ENCODE data around the gene NT5DC1. TPM values are rescaled to one million over a fixed set of nuclear protein-coding genes. Genes with fewer than 3 reads are reported as not detected.

NT5DC1 gene
- total RNA-seq, 2 donors from 2014 or later, result 5.6 to 10.9 TPM

GRCh38 chr6:116170358-116171057, 69.9 kb downstream of the NT5DC1 start:
- no peak overlapping the region for H3K4me3 ChIP-seq
- no peaks in the 10 kb centered on the region for H3K27me3 ChIP-seq
- DNase-seq, result no peak
- no peaks in the 10 kb centered on the region for H3K9me3 ChIP-seq
- no peak overlapping the region for H3K27ac ChIP-seq
- H3K4me1 ChIP-seq, result no peaks in the 10 kb centered on the region
- TF ChIP-seq POLR2A (IDR thresholded peaks at IDR 0.05) (no peak), CTCF (IDR thresholded peaks at IDR 0.05) (no peak)
- intact Hi-C loops (cut with DNase I), result no loop called here
- no peak for ATAC-seq
- H3K36me3 ChIP-seq (replicated peaks in 1 of 2; ENCODE audit: insufficient read depth in 1 of 2, low read depth in 2 of 2), result no peaks in the 10 kb centered on the region
- WGBS, 2 donors, result 88 to 93% methylated on average over 5 of the region's 5 CpGs

- WGBS, 2 donors, result 61 to 79% methylated on average over 3 of the region's 3 CpGs
- intact Hi-C loops (cut with DNase I), result no loop called here
- TF ChIP-seq CTCF (IDR thresholded peaks at IDR 0.05) (no peak), POLR2A (IDR thresholded peaks at IDR 0.05) (no peak)
- no peak overlapping the region for H3K27ac ChIP-seq
- no peaks in the 10 kb centered on the region for H3K4me1 ChIP-seq
- ATAC-seq (no peak), DNase-seq (no peak)
- H3K36me3 ChIP-seq (replicated peaks in 1 of 2; ENCODE audit: insufficient read depth in 1 of 2, low read depth in 2 of 2), result no peaks in the 10 kb centered on the region
- no peak overlapping the region for H3K4me3 ChIP-seq
- no peaks in the 10 kb centered on the region for H3K9me3 ChIP-seq
- H3K27me3 ChIP-seq, result no peaks in the 10 kb centered on the region
These were observed 73.3 kb downstream of the NT5DC1 start for GRCh38 chr6:116173928-116174327.

GRCh38 chr6:116175344-116175743, 74.7 kb downstream of the NT5DC1 start:
- Histone ChIP-seq H3K27me3 (no peaks in the 10 kb centered on the region), H3K36me3 (replicated peaks in 1 of 2; ENCODE audit: insufficient read depth in 1 of 2, low read depth in 2 of 2) (no peaks in the 10 kb centered on the region), H3K4me3 (no peak overlapping the region), H3K9me3 (no peaks in the 10 kb centered on the region), H3K4me1 (no peaks in the 10 kb centered on the region), H3K27ac (no peak overlapping the region)
- ATAC-seq (no peak), DNase-seq (no peak)
- TF ChIP-seq CTCF (IDR thresholded peaks at IDR 0.05), result no peak
- no peak for TF ChIP-seq POLR2A (IDR thresholded peaks at IDR 0.05)
- 97 to 98% methylated on average over 2 of the region's 2 CpGs for WGBS, 2 donors
- intact Hi-C loops (cut with DNase I), result no loop called here

GRCh38 chr6:116176596-116176995, 75.9 kb downstream of the NT5DC1 start:
- Histone ChIP-seq H3K9me3 (no peaks in the 10 kb centered on the region), H3K27me3 (no peaks in the 10 kb centered on the region), H3K36me3 (replicated peaks in 1 of 2; ENCODE audit: insufficient read depth in 1 of 2, low read depth in 2 of 2) (no peaks in the 10 kb centered on the region), H3K27ac (no peak overlapping the region), H3K4me1 (no peaks in the 10 kb centered on the region), H3K4me3 (no peak overlapping the region)
- TF ChIP-seq CTCF (IDR thresholded peaks at IDR 0.05), result no peak
- TF ChIP-seq POLR2A (IDR thresholded peaks at IDR 0.05), result no peak
- DNase-seq (no peak), ATAC-seq (no peak)
- intact Hi-C loops (cut with DNase I), result no loop called here
- 80 to 81% methylated on average over 2 of the region's 2 CpGs for WGBS, 2 donors

GRCh38 chr6:116180375-116180774, 79.7 kb downstream of the NT5DC1 start:
- ATAC-seq (no peak), DNase-seq (no peak)
- TF ChIP-seq POLR2A (IDR thresholded peaks at IDR 0.05), result no peak
- no peak for TF ChIP-seq CTCF (IDR thresholded peaks at IDR 0.05)
- no peak overlapping the region for H3K27ac ChIP-seq
- intact Hi-C loops (cut with DNase I), result no loop called here
- no peaks in the 10 kb centered on the region for H3K27me3 ChIP-seq
- no peak overlapping the region for H3K4me3 ChIP-seq
- no peaks in the 10 kb centered on the region for H3K4me1 ChIP-seq
- no peaks in the 10 kb centered on the region for H3K9me3 ChIP-seq
- H3K36me3 ChIP-seq (replicated peaks in 1 of 2; ENCODE audit: insufficient read depth in 1 of 2, low read depth in 2 of 2), result no peaks in the 10 kb centered on the region

Data from body of pancreas (tissue), 4 donors.